ENCODE results near the gene AP1S2. TPM values are rescaled to one million over a fixed set of nuclear protein-coding genes. Genes with fewer than 3 reads are reported as not detected.
"Not testable (repeated sequence)": the region's sequence is repeated elsewhere in the genome, so short reads cannot be mapped to it uniquely, and the experiment has no call there.

The AP1S2 gene
- 60.0 TPM for polyA plus RNA-seq (ENCODE audit: insufficient read length)
- long read RNA-seq, donor 1, transcript AP1S2-201 (5 exons, 2,237 nt), result major isoform, 12 of 16 reads
- long read RNA-seq, donor 1, partial matches to known transcripts, result 0 of 16 reads
- long read RNA-seq, donor 1, other reads (novel, unspliced or antisense), result 0 of 16 reads
- long read RNA-seq, donor 2, transcript AP1S2-201 (5 exons, 2,237 nt), result major isoform, 11 of 11 reads
- long read RNA-seq, donor 2, partial matches to known transcripts, result 0 of 11 reads
- long read RNA-seq, donor 2, other reads (novel, unspliced or antisense), result 0 of 11 reads
- long read RNA-seq, donor 3, transcript AP1S2-201 (5 exons, 2,237 nt), result major isoform, 5 of 9 reads
- long read RNA-seq, donor 3, partial matches to known transcripts, result 0 of 9 reads
- long read RNA-seq, donor 3, other reads (novel, unspliced or antisense), result 0 of 9 reads
- long read RNA-seq, donor 4, result 0 reads
- long read RNA-seq, donor 5, transcript AP1S2-201 (5 exons, 2,237 nt), result major isoform, 15 of 17 reads
- long read RNA-seq, donor 5, partial matches to known transcripts, result 0 of 17 reads
- long read RNA-seq, donor 5, other reads (novel, unspliced or antisense), result 0 of 17 reads
- long read RNA-seq, donor 6, transcript AP1S2-201 (5 exons, 2,237 nt), result major isoform, 15 of 17 reads
- long read RNA-seq, donor 6, partial matches to known transcripts, result 0 of 17 reads
- long read RNA-seq, donor 6, other reads (novel, unspliced or antisense), result 0 of 17 reads
- long read RNA-seq, donor 7, transcript AP1S2-201 (5 exons, 2,237 nt), result major isoform, 17 of 21 reads
- long read RNA-seq, donor 7, partial matches to known transcripts, result 0 of 21 reads
- long read RNA-seq, donor 7, other reads (novel, unspliced or antisense), result 0 of 21 reads
- long read RNA-seq, donor 8, transcript AP1S2-201 (5 exons, 2,237 nt), result major isoform, 5 of 6 reads
- long read RNA-seq, donor 8, partial matches to known transcripts, result 0 of 6 reads
- long read RNA-seq, donor 8, other reads (novel, unspliced or antisense), result 0 of 6 reads

- peak; percentile 89 for DNase-seq
Observed at GRCh38 chrX:15854712-15855567, at the start of gene AP1S2. Gene AP1S2, minus strand, starts transcription at chrX:15854813. Its CDS starts 2,289 bp downstream, at chrX:15852524.

GRCh38 chrX:15903186-15903681 lies 48.6 kb upstream of the AP1S2 start:
- DNase-seq, result no peak

GRCh38 chrX:15895334-15895733 lies 40.7 kb upstream of the AP1S2 start:
- DNase-seq, result no peak

GRCh38 chrX:15894724-15895123 lies 40.1 kb upstream of the AP1S2 start:
- DNase-seq, result no peak

- no peak for DNase-seq
Observed at GRCh38 chrX:15890463-15890862, 35.9 kb upstream of the AP1S2 start.

- no peak for DNase-seq
Observed at GRCh38 chrX:15888062-15888461, 33.4 kb upstream of the AP1S2 start.

GRCh38 chrX:15883540-15883863 lies 28.9 kb upstream of the AP1S2 start:
- DNase-seq, result no peak

- no peak for DNase-seq
Observed at GRCh38 chrX:15882704-15883539, 28.3 kb upstream of the AP1S2 start.

GRCh38 chrX:15881381-15881897 lies 26.8 kb upstream of the AP1S2 start:
- no peak for DNase-seq

- not testable (repeated sequence) for DNase-seq
Observed at GRCh38 chrX:15877914-15878313, 23.3 kb upstream of the AP1S2 start.

- DNase-seq, result no peak
Observed at GRCh38 chrX:15877380-15877779, 22.8 kb upstream of the AP1S2 start.

- DNase-seq, result peak; percentile 53
Observed at GRCh38 chrX:15874672-15875071, 20.1 kb upstream of the AP1S2 start.

- no peak for DNase-seq
Observed at GRCh38 chrX:15873566-15873965, 19.0 kb upstream of the AP1S2 start.

- no peak for DNase-seq
Observed at GRCh38 chrX:15870310-15870709, 15.7 kb upstream of the AP1S2 start.

GRCh38 chrX:15869695-15870094 lies 15.1 kb upstream of the AP1S2 start:
- DNase-seq, result no peak

- no peak for DNase-seq
Observed at GRCh38 chrX:15866147-15866546, 11.5 kb upstream of the AP1S2 start.

GRCh38 chrX:15864629-15865028 lies 10.0 kb upstream of the AP1S2 start:
- no peak for DNase-seq

GRCh38 chrX:15864023-15864422 lies 9.4 kb upstream of the AP1S2 start:
- DNase-seq, result no peak

- no peak for DNase-seq
Observed at GRCh38 chrX:15860921-15861320, 6.3 kb upstream of the AP1S2 start.

GRCh38 chrX:15858051-15858450 lies 3.4 kb upstream of the AP1S2 start:
- DNase-seq, result no peak

- DNase-seq, result no peak
Observed at GRCh38 chrX:15856636-15857035, 2.0 kb upstream of the AP1S2 start.
